ENCODE data around the gene DDX42.

GRCh38 chr17:63830904-63831491, 57.0 kb downstream of the DDX42 start:
- no peak for TF ChIP-seq POLR2AphosphoS5 (IDR thresholded peaks at IDR 0.05)
- TF ChIP-seq, protein P1, sequence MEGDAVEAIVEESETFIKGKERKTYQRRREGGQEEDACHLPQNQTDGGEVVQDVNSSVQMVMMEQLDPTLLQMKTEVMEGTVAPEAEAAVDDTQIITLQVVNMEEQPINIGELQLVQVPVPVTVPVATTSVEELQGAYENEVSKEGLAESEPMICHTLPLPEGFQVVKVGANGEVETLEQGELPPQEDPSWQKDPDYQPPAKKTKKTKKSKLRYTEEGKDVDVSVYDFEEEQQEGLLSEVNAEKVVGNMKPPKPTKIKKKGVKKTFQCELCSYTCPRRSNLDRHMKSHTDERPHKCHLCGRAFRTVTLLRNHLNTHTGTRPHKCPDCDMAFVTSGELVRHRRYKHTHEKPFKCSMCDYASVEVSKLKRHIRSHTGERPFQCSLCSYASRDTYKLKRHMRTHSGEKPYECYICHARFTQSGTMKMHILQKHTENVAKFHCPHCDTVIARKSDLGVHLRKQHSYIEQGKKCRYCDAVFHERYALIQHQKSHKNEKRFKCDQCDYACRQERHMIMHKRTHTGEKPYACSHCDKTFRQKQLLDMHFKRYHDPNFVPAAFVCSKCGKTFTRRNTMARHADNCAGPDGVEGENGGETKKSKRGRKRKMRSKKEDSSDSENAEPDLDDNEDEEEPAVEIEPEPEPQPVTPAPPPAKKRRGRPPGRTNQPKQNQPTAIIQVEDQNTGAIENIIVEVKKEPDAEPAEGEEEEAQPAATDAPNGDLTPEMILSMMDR (IDR thresholded peaks at IDR 0.05; ENCODE audit: poor library complexity, severe bottlenecking): no peak
